Osteoblast (primary cell): Measurements from ENCODE around the gene USP9X. TPM values are rescaled to one million over a fixed set of nuclear protein-coding genes. Genes with fewer than 3 reads are reported as not detected.

ENCODE experiments used
- DNase-seq: peaks from one replicate; pipeline ENCODE4 v3.0.0; 2011; ENCODE audit warnings: low spot score, mixed read lengths; ENCODE audit not compliant: insufficient read length; ENCODE audit errors: missing footprints
- H2AFZ ChIP-seq: 2 replicates; pipeline ENCODE4 v1.6.0; 2011; ENCODE audit warnings: mild to moderate bottlenecking, low read length
- H3K27ac ChIP-seq: 2 replicates; pipeline ENCODE4 v1.5.1; 2011; ENCODE audit warnings: mild to moderate bottlenecking, low read depth, low read length, moderate library complexity
- H3K27me3 ChIP-seq: 2 replicates; pipeline ENCODE4 v1.6.0; 2012; ENCODE audit warnings: mild to moderate bottlenecking, control low read depth, inconsistent platforms, low read length, moderate library complexity; ENCODE audit not compliant: insufficient read depth
- H3K36me3 ChIP-seq: 2 replicates; pipeline ENCODE4 v1.5.1; 2011; ENCODE audit warnings: mild to moderate bottlenecking, low read length, control low read depth, moderate library complexity; ENCODE audit not compliant: insufficient read depth
- H3K4me1 ChIP-seq: 2 replicates; pipeline ENCODE4 v1.5.1; 2011; ENCODE audit warnings: mild to moderate bottlenecking, low read length, control low read depth, moderate library complexity; ENCODE audit not compliant: insufficient read depth
- H3K4me2 ChIP-seq: 2 replicates; pipeline ENCODE4 v1.6.0; 2011; ENCODE audit warnings: mild to moderate bottlenecking, low read length; ENCODE audit not compliant: insufficient read depth
- H3K4me3 ChIP-seq: fragments of 200-600 bp; sonication (generic); 3 replicates; pipeline ENCODE4 v1.5.1; 2012; ENCODE audit warnings: mild to moderate bottlenecking, low read length, inconsistent platforms; ENCODE audit not compliant: insufficient read depth
- H3K79me2 ChIP-seq: 2 replicates; pipeline ENCODE4 v1.6.0; 2012; ENCODE audit warnings: mild to moderate bottlenecking, low read length, control low read depth, inconsistent platforms; ENCODE audit not compliant: insufficient read depth
- H3K9me3 ChIP-seq: 2 replicates; pipeline ENCODE4 v1.5.1; 2011; ENCODE audit warnings: low read depth, low read length, control low read depth
- H4K20me1 ChIP-seq: 2 replicates; pipeline ENCODE4 v1.6.0; 2012; ENCODE audit warnings: mild to moderate bottlenecking, low read length, control low read depth; ENCODE audit not compliant: insufficient read depth
- total RNA-seq: library from RNA; depleted of rRNA; stranded (reverse); fragments of >200 nt; gene quantifications from 2 replicates; pipeline ENCODE4 v1.2.3, GENCODE V29; 2012
- TF ChIP-seq, protein P1 (sequence below): IDR thresholded peaks from 2 replicates; pipeline ENCODE4 v1.5.1; 2011; ENCODE audit warnings: mild to moderate bottlenecking, low read depth, low read length, moderate library complexity; ENCODE audit errors: extremely low read depth

Gene USP9X
- total RNA-seq, 1 donor = 170 TPM

- H2AFZ ChIP-seq = no peak overlapping the region
- H3K4me1 ChIP-seq = peaks cover 15% of the 10 kb centered on the region
- TF ChIP-seq, protein P1, sequence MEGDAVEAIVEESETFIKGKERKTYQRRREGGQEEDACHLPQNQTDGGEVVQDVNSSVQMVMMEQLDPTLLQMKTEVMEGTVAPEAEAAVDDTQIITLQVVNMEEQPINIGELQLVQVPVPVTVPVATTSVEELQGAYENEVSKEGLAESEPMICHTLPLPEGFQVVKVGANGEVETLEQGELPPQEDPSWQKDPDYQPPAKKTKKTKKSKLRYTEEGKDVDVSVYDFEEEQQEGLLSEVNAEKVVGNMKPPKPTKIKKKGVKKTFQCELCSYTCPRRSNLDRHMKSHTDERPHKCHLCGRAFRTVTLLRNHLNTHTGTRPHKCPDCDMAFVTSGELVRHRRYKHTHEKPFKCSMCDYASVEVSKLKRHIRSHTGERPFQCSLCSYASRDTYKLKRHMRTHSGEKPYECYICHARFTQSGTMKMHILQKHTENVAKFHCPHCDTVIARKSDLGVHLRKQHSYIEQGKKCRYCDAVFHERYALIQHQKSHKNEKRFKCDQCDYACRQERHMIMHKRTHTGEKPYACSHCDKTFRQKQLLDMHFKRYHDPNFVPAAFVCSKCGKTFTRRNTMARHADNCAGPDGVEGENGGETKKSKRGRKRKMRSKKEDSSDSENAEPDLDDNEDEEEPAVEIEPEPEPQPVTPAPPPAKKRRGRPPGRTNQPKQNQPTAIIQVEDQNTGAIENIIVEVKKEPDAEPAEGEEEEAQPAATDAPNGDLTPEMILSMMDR = no peak
- H3K27me3 ChIP-seq = peaks cover 4% of the 10 kb centered on the region
- no peak for DNase-seq
- no peak overlapping the region for H3K4me2 ChIP-seq
- peaks cover 98% of the 10 kb centered on the region for H3K79me2 ChIP-seq
- H3K27ac ChIP-seq = peak overlapping the region; percentile 0
- no peak overlapping the region for H3K4me3 ChIP-seq
- peaks cover 89% of the 10 kb centered on the region for H4K20me1 ChIP-seq
- H3K9me3 ChIP-seq = no peaks in the 10 kb centered on the region
- no peaks in the 10 kb centered on the region for H3K36me3 ChIP-seq
These were observed 11.2 kb downstream of the USP9X start for GRCh38 chrX:41096339-41096955.

DNA sequence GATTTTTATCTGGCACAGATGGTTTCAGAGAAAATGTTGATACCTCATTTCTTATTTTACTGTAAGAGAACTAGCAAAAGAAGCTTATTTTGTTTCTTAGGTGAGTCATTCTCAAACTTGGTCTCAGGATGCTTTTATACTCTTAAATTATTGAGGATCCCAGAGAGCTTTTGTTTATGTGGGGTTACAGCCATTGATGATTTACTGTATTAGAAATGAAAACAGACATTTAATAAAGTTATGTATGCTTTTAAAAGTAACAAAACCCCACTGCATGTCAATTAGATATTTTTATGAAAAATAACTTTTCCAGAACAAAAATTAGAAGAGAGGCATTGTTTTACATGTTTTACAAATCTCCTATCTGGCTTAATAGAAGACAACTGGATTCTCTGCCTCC lies 12.1 kb downstream of the USP9X start:
- Histone ChIP-seq H3K4me2 (no peak overlapping the region), H3K36me3 (no peaks in the 10 kb centered on the region), H3K79me2 (peaks cover 98% of the 10 kb centered on the region), H3K27me3 (no peaks in the 10 kb centered on the region), H4K20me1 (peaks cover 87% of the 10 kb centered on the region), H3K4me3 (no peak overlapping the region), H3K4me1 (peaks cover 7% of the 10 kb centered on the region), H3K9me3 (no peaks in the 10 kb centered on the region), H2AFZ (no peak overlapping the region), H3K27ac (peak overlapping the region; percentile 0)
- TF ChIP-seq, protein P1 = no peak
- no peak for DNase-seq

GRCh38 chrX:41100200-41100599 lies 15.0 kb downstream of the USP9X start:
- Histone ChIP-seq H3K4me1 (peaks cover 6% of the 10 kb centered on the region), H2AFZ (no peak overlapping the region), H3K36me3 (no peaks in the 10 kb centered on the region), H3K4me2 (no peak overlapping the region), H3K4me3 (no peak overlapping the region), H3K9me3 (no peaks in the 10 kb centered on the region), H4K20me1 (peaks cover 90% of the 10 kb centered on the region), H3K27ac (no peak overlapping the region), H3K79me2 (peaks cover 98% of the 10 kb centered on the region), H3K27me3 (no peaks in the 10 kb centered on the region)
- TF ChIP-seq, protein P1 = no peak
- DNase-seq = no peak

- Histone ChIP-seq H3K79me2 (peaks cover 98% of the 10 kb centered on the region), H4K20me1 (peaks cover 90% of the 10 kb centered on the region), H3K4me2 (no peak overlapping the region)
These were observed 15.6 kb downstream of the USP9X start for GRCh38 chrX:41100819-41101218.

More at GRCh38 chrX:41100819-41101218, 15.6 kb downstream of the USP9X start:
- Histone ChIP-seq H3K36me3 (no peaks in the 10 kb centered on the region), H3K27me3 (no peaks in the 10 kb centered on the region), H2AFZ (no peak overlapping the region), H3K4me1 (peaks cover 6% of the 10 kb centered on the region), H3K27ac (no peak overlapping the region), H3K4me3 (no peak overlapping the region), H3K9me3 (no peaks in the 10 kb centered on the region)
- no peak for DNase-seq
- TF ChIP-seq, protein P1 = no peak
